Stomach (tissue), 9 donors: ENCODE results near the gene HACE1. TPM values are rescaled to one million over a fixed set of nuclear protein-coding genes. Genes with fewer than 3 reads are reported as not detected.
"Not testable (repeated sequence)": the region's sequence is repeated elsewhere in the genome, so short reads cannot be mapped to it uniquely, and the experiment has no call there.

Source experiments
- DNase-seq, 2 donors: peaks; one replicate each; pipeline versions ENCODE4 v3.0.0 to v3.0.0-alpha.2; 2013 to 2019
- H3K27ac ChIP-seq, 5 donors: fragments of 200-600 bp in 4 of 5; sonication (generic) in 4 of 5; one replicate each; pipeline ENCODE4 v1.5.1; 2013 to 2019; ENCODE audit warnings: mild to moderate bottlenecking in 1 of 5, moderate library complexity in 1 of 5
- H3K27me3 ChIP-seq, 3 donors: fragments of 200-600 bp; sonication (generic); one replicate each; pipeline ENCODE4 v1.5.1; 2017 to 2019; ENCODE audit warnings: mixed run types in 1 of 3
- H3K36me3 ChIP-seq, 4 donors: fragments of 200-600 bp; sonication (generic); 1 replicate in 3 of 4; 2 replicates in 1 of 4; pipeline ENCODE4 v1.5.1; 2016 to 2019
- H3K4me1 ChIP-seq, 4 donors: fragments of 200-600 bp; sonication (generic); one replicate each; pipeline ENCODE4 v1.5.1; 2016 to 2019
- H3K4me3 ChIP-seq, 4 donors: fragments of 200-600 bp; sonication (generic) in 3 of 4; one replicate each; pipeline ENCODE4 v1.5.1; 2016 to 2019; ENCODE audit warnings: mild to moderate bottlenecking in 1 of 4
- H3K9me3 ChIP-seq, 4 donors: fragments of 200-600 bp; sonication (generic); one replicate each; pipeline ENCODE4 v1.5.1; 2016 to 2019
- CTCF ChIP-seq, 7 experiments: fragments of 450-650 bp in 4 of 7; fragments of 200-600 bp in 3 of 7; sonication (generic) in 3 of 7; IDR thresholded peaks; one replicate each; pipeline ENCODE4 v1.5.1; 2016 to 2019; ENCODE audit warnings: antibody characterized with exemption in 7 of 7, control low read depth in 2 of 7, mild to moderate bottlenecking in 1 of 7
- EP300 ChIP-seq: sonication (generic); formaldehyde crosslinking; IDR thresholded peaks from one replicate; pipeline ENCODE4 v1.6.1; 2017; ENCODE audit warnings: antibody characterized with exemption
- POLR2A ChIP-seq, 4 donors: fragments of 450-650 bp; IDR thresholded peaks; one replicate each; pipeline ENCODE4 v1.6.1; 2016; ENCODE audit warnings: antibody characterized with exemption in 4 of 4, control low read depth in 2 of 4, mild to moderate bottlenecking in 1 of 4, moderate library complexity in 1 of 4
- POLR2AphosphoS5 ChIP-seq, 3 donors: sonication (generic); formaldehyde crosslinking; IDR thresholded peaks; one replicate each; pipeline ENCODE4 v1.6.1; 2016; ENCODE audit warnings: antibody characterized with exemption in 3 of 3
- WGBS, 5 donors: extraction: QIAGEN DNeasy Blood & Tissue Kit in 3 of 5; methylation state at CpG; one replicate each; pipeline versions ENCODE4 v1.1.5 to v1.1.7; 2013 to 2018; 5-methylcytosine and 5-hydroxymethylcytosine counted together
- intact Hi-C: fragments of 100-400 bp; cut with DNase I; formaldehyde crosslinking; loops from one replicate; pipeline ENCODE4 v1.15.1; 2023; ENCODE audit warnings: low total_unique reads
- polyA plus RNA-seq, 3 donors: library from polyadenylated mRNA; stranded (reverse); fragments of 200-250 nt; gene quantifications; one replicate each; pipeline ENCODE4 v1.2.3, GENCODE V29; 2013
- total RNA-seq, 5 donors: library from RNA; depleted of rRNA; stranded (reverse); fragments of >200 nt; gene quantifications; one replicate each; pipeline versions ENCODE4 v1.1.0 to v1.2.3, GENCODE V29; 2014 to 2016
- donor health status: healthy with polysubstance abuse.
- donor health status: Bipolar disorder and iron deficiency.
- donor health status: healthy.

Gene HACE1
- total and polyA plus RNA-seq, 8 donors = 3.3 to 34.7 (median 9.3) TPM

DNA sequence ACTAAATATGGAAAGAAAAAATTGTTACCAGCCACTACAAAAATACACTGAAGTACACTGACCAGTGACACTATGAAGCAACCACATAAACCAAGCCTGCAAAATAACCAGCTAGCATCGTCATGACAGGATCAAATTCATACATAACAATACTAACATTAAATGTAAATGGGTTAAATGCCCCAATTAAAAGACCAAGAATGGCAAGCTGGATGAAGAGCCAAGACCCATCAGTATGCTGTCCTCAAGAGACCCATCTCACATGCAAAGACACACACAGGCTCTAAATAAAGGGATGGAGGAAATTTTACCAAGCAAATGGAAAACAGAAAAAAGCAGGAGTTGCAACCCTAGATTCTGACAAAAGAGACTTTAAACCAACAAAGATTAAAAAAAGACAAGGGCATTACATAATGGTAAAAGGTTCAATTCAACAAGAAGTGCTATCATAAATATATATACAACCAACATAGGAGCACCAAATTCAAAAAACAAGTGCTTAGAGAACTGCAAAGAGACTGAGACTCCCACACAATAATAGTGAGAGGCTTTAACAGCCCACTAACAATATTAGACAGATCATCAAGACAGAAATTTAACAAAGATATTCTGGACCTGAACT is 104.8 kb downstream of the HACE1 start:
- intact Hi-C loops = no loop called here

DNA sequence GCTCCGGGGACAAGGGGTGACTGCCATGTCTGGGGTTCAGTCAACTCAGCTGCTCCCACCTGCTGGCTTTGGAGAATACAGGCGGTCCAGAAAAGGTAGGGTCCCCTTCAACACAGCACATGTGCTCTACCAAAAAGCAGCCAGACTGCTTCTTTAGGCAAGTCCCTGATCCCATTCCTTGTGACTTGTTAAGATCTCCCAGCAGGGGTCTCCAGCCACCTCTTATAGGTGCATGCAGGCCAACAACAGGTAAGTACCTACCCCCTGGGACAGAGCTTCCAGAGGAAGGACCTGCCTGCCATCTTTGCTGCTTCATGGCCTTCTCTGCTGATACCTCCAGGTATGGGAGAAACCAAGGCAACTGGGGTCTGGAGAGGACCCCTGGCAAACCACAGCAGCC is 106.5 kb downstream of the HACE1 start:
- 82 to 100% (median 97%) methylated on average over 2 of the region's 2 CpGs for WGBS, 5 donors
- Histone ChIP-seq H3K27me3 (no peaks in the 10 kb centered on the region), H3K9me3 (peaks cover 4 to 32% (median 27%) of the 10 kb centered on the region in 4 donors), H3K4me3 (no peak overlapping the region), H3K36me3 (peaks cover 8 to 50% (median 33%) of the 10 kb centered on the region in 4 donors), H3K27ac (no peak overlapping the region), H3K4me1 (no peaks in the 10 kb centered on the region)
- DNase-seq = no peak
- no peak for TF ChIP-seq EP300
- TF ChIP-seq POLR2A (IDR thresholded peaks at IDR 0.05) = no peak
- no peak for TF ChIP-seq CTCF (IDR thresholded peaks at IDR 0.05)
- no peak for TF ChIP-seq POLR2AphosphoS5 (IDR thresholded peaks at IDR 0.05)
- intact Hi-C loops = no loop called here

More for the DNA sequence above, 104.8 kb downstream of the HACE1 start:
- H3K27me3 ChIP-seq = no peaks in the 10 kb centered on the region
- WGBS, 5 donors = 93 to 100% (median 98%) methylated on average over 1 of the region's 1 CpG
- DNase-seq = no peak
- H3K9me3 ChIP-seq = peaks cover 4 to 32% (median 27%) of the 10 kb centered on the region in 4 donors
- no peaks in the 10 kb centered on the region for H3K4me1 ChIP-seq
- H3K27ac ChIP-seq = no peak overlapping the region
- peaks cover 8 to 61% (median 37%) of the 10 kb centered on the region in 4 donors for H3K36me3 ChIP-seq
- H3K4me3 ChIP-seq = no peak overlapping the region
- no peak for TF ChIP-seq POLR2AphosphoS5 (IDR thresholded peaks at IDR 0.05)
- TF ChIP-seq POLR2A (IDR thresholded peaks at IDR 0.05) = no peak
- no peak for TF ChIP-seq CTCF (IDR thresholded peaks at IDR 0.05)
- no peak for TF ChIP-seq EP300

DNA sequence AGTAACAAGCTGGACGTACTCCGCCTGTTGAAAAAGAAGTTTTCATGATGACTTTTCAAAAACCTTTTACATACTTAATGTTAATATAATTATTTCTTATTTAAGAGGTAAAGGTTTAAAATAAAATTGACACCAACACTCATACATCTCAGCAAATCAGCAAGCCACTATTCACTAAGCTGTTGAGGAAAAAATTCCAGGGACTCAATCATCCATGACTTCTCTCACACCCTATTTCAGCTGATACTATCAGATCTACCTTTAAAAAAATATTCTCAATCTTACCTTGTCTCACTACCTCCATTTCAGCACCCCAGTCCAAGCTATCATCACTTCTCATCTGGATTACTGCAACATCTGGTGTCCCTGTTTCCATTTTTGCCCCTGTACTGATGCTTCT is 109.3 kb downstream of the HACE1 start:
- Histone ChIP-seq H3K4me3 (no peak overlapping the region), H3K9me3 (peaks cover 4 to 15% (median 10%) of the 10 kb centered on the region in 4 donors), H3K4me1 (no peaks in the 10 kb centered on the region), H3K36me3 (peaks cover 0 to 34% (median 21%) of the 10 kb centered on the region in 4 donors), H3K27ac (no peak overlapping the region), H3K27me3 (no peaks in the 10 kb centered on the region)
- intact Hi-C loops = no loop called here
- DNase-seq = no peak
- no peak for TF ChIP-seq CTCF (IDR thresholded peaks at IDR 0.05)
- no peak for TF ChIP-seq POLR2A (IDR thresholded peaks at IDR 0.05)
- TF ChIP-seq EP300 = no peak
- TF ChIP-seq POLR2AphosphoS5 (IDR thresholded peaks at IDR 0.05) = no peak
- WGBS, 5 donors = 95 to 99% (median 97%) methylated on average over 2 of the region's 2 CpGs

GRCh38 chr6:104739124-104739523 is 120.6 kb downstream of the HACE1 start:
- H3K4me3 ChIP-seq, H3K27ac ChIP-seq, DNase-seq, H3K4me1 ChIP-seq, H3K27me3 ChIP-seq, intact Hi-C loops, H3K9me3 ChIP-seq: not testable (repeated sequence)
- peaks cover 0 to 22% (median under 1%) of the 10 kb centered on the region in 4 donors for H3K36me3 ChIP-seq
- 95 to 100% (median 99%) methylated on average over 2 to 3 of the region's 3 CpGs for WGBS, 5 donors

DNA sequence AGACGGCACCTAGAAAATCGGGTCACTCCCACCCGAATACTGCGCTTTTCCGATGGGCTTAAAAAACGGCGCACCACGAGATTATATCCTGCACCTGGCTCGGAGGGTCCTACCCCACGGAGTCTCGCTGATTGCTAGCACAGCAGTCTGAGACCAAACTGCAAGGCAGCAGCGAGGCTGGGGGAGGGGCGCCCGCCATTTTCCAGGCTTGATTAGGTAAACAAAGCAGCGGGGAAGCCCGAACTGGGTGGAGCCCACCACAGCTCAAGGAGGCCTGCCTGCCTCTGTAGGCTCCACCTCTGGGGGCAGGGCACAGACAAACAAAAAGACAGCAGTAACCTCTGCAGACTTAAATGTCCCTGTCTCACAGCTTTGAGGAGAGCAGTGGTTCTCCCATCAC is 122.2 kb downstream of the HACE1 start:
- H3K27me3 ChIP-seq, H3K4me1 ChIP-seq, H3K27ac ChIP-seq, H3K4me3 ChIP-seq, DNase-seq, H3K9me3 ChIP-seq, intact Hi-C loops: not testable (repeated sequence)
- H3K36me3 ChIP-seq = peaks cover 0 to 19% (median 6%) of the 10 kb centered on the region in 4 donors
- 81 to 96% (median 89%) methylated on average over 10 to 16 of the region's 16 CpGs for WGBS, 5 donors
